ENCODE data around the gene RAB10. TPM values are rescaled to one million over a fixed set of nuclear protein-coding genes. Genes with fewer than 3 reads are reported as not detected.
"Not testable (repeated sequence)": the region's sequence is repeated elsewhere in the genome, so short reads cannot be mapped to it uniquely, and the experiment has no call there.

Gene RAB10
- total RNA-seq, 3 donors from 2014 or later (not counting 1 experiment from before 2014, with no cell fraction given), result 35.8 to 44.2 (median 39.5) TPM

GRCh38 chr2:26086779-26087178 is 52.9 kb downstream of the RAB10 start:
- H3K27ac ChIP-seq (ENCODE audit: low read length), result no peak overlapping the region
- no peaks in the 10 kb centered on the region for H3K36me3 Mint-ChIP-seq
- peak overlapping the region; percentile 75 to 90 for H3K27ac Mint-ChIP-seq
- no peaks in the 10 kb centered on the region for H3K27me3 ChIP-seq (ENCODE audit: control insufficient read depth, insufficient read depth, low read length)
- peaks cover 0 to 4% of the 10 kb centered on the region in 2 donors for H3K9me3 Mint-ChIP-seq
- no peaks in the 10 kb centered on the region for H3K36me3 ChIP-seq (ENCODE audit: control insufficient read depth, insufficient read depth, low read length)
- intact Hi-C loops (cut with micrococcal nuclease), result loop anchor here (2.0 to 5.0 kb wide), 2 partner anchors 18 to 36 kb away; no protein-coding TSS in a partner anchor
- TF ChIP-seq CTCF (IDR thresholded peaks at IDR 0.05), result no peak
- DNase-seq, result no peak
- H3K27me3 Mint-ChIP-seq (ENCODE audit: low read depth in 2 of 2), result no peaks in the 10 kb centered on the region
- peaks cover 4% of the 10 kb centered on the region for H3K4me1 ChIP-seq (ENCODE audit: control insufficient read depth, insufficient read depth, low read length)
- ATAC-seq, result no peak
- H3K9me3 ChIP-seq (ENCODE audit: control insufficient read depth, insufficient read depth, low read length), result no peaks in the 10 kb centered on the region
- H3K4me3 Mint-ChIP-seq, result no peak overlapping the region
- no peak overlapping the region for H3K4me3 ChIP-seq (ENCODE audit: low read length)
- peaks cover 44 to 53% of the 10 kb centered on the region in 2 donors for H3K4me1 Mint-ChIP-seq
- 87% methylated on average over 4 of the region's 5 CpGs for WGBS (ENCODE audit: insufficient coverage)

- peak in 1 of 2 donors; percentile 62 for DNase-seq
- WGBS (ENCODE audit: insufficient coverage), result 93% methylated on average over 1 of the region's 1 CpG
Measured at GRCh38 chr2:26088038-26088643, 54.3 kb downstream of the RAB10 start.

GRCh38 chr2:26088931-26089330 is 55.0 kb downstream of the RAB10 start:
- not testable (repeated sequence) for H3K27me3 Mint-ChIP-seq (ENCODE audit: low read depth in 2 of 2); H3K4me3 Mint-ChIP-seq; H3K9me3 Mint-ChIP-seq; ATAC-seq; H3K4me1 ChIP-seq (ENCODE audit: control insufficient read depth, insufficient read depth, low read length); H3K9me3 ChIP-seq (ENCODE audit: control insufficient read depth, insufficient read depth, low read length); H3K4me3 ChIP-seq (ENCODE audit: low read length); DNase-seq; H3K27ac ChIP-seq (ENCODE audit: low read length); H3K36me3 Mint-ChIP-seq; H3K27ac Mint-ChIP-seq; H3K36me3 ChIP-seq (ENCODE audit: control insufficient read depth, insufficient read depth, low read length); H3K27me3 ChIP-seq (ENCODE audit: control insufficient read depth, insufficient read depth, low read length)
- intact Hi-C loops (cut with micrococcal nuclease), result loop anchor here (2.0 to 5.0 kb wide), 4 partner anchors 33 to 242 kb away; no protein-coding TSS in a partner anchor
- H3K4me1 Mint-ChIP-seq, result peaks cover 57 to 63% of the 10 kb centered on the region in 2 donors
- WGBS (ENCODE audit: insufficient coverage), result 95% methylated on average over 4 of the region's 4 CpGs

More at GRCh38 chr2:26088038-26088643, 54.3 kb downstream of the RAB10 start:
- Mint-ChIP-seq H3K27ac (no peak overlapping the region), H3K9me3 (no peaks in the 10 kb centered on the region), H3K4me3 (no peak overlapping the region), H3K4me1 (peaks cover 57 to 66% of the 10 kb centered on the region in 2 donors), H3K27me3 (ENCODE audit: low read depth in 2 of 2) (no peaks in the 10 kb centered on the region), H3K36me3 (no peaks in the 10 kb centered on the region)
- no peak overlapping the region for H3K27ac ChIP-seq (ENCODE audit: low read length)
- no peaks in the 10 kb centered on the region for H3K27me3 ChIP-seq (ENCODE audit: control insufficient read depth, insufficient read depth, low read length)
- intact Hi-C loops (cut with micrococcal nuclease), result loop anchor here (2.0 to 5.0 kb wide), 4 partner anchors 34 to 243 kb away; no protein-coding TSS in a partner anchor
- peaks cover 4% of the 10 kb centered on the region for H3K4me1 ChIP-seq (ENCODE audit: control insufficient read depth, insufficient read depth, low read length)
- peak; percentile 60 to 76 (median 65) for ATAC-seq
- no peaks in the 10 kb centered on the region for H3K36me3 ChIP-seq (ENCODE audit: control insufficient read depth, insufficient read depth, low read length)
- no peaks in the 10 kb centered on the region for H3K9me3 ChIP-seq (ENCODE audit: control insufficient read depth, insufficient read depth, low read length)
- TF ChIP-seq CTCF (IDR thresholded peaks at IDR 0.05), result peak; percentile 83
- H3K4me3 ChIP-seq (ENCODE audit: low read length), result no peak overlapping the region

GRCh38 chr2:26089337-26089736 is 55.5 kb downstream of the RAB10 start:
- intact Hi-C loops (cut with micrococcal nuclease), result loop anchor here (2.0 to 5.0 kb wide), 4 partner anchors 33 to 241 kb away; no protein-coding TSS in a partner anchor
- H3K4me1 Mint-ChIP-seq, result peaks cover 57 to 59% of the 10 kb centered on the region in 2 donors

More at GRCh38 chr2:26089337-26089736, 55.5 kb downstream of the RAB10 start:
- Histone ChIP-seq H3K36me3 (ENCODE audit: control insufficient read depth, insufficient read depth, low read length) (no peaks in the 10 kb centered on the region), H3K27ac (ENCODE audit: low read length) (no peak overlapping the region), H3K9me3 (ENCODE audit: control insufficient read depth, insufficient read depth, low read length) (no peaks in the 10 kb centered on the region), H3K27me3 (ENCODE audit: control insufficient read depth, insufficient read depth, low read length) (no peaks in the 10 kb centered on the region), H3K4me1 (ENCODE audit: control insufficient read depth, insufficient read depth, low read length) (peaks cover 4% of the 10 kb centered on the region), H3K4me3 (ENCODE audit: low read length) (no peak overlapping the region)
- ATAC-seq, result no peak
- WGBS (ENCODE audit: insufficient coverage), result 100% methylated on average over 2 of the region's 2 CpGs
- H3K27me3 Mint-ChIP-seq (ENCODE audit: low read depth in 2 of 2), result no peaks in the 10 kb centered on the region
- peak overlapping the region in 1 of 2 donors; percentile 17 for H3K27ac Mint-ChIP-seq
- no peaks in the 10 kb centered on the region for H3K9me3 Mint-ChIP-seq
- DNase-seq, result no peak
- no peak for TF ChIP-seq CTCF (IDR thresholded peaks at IDR 0.05)
- H3K36me3 Mint-ChIP-seq, result no peaks in the 10 kb centered on the region
- no peak overlapping the region for H3K4me3 Mint-ChIP-seq

All from natural killer cell (primary cell).